CD4-positive, alpha-beta T cell treated with Interleukin-1 beta for 1 hour (primary cell): Measurements from ENCODE around the gene DNAJC16.
"Not testable (repeated sequence)": the region's sequence is repeated elsewhere in the genome, so short reads cannot be mapped to it uniquely, and the experiment has no call there.

Experiments used
- DNase-seq, 2 donors: peaks; one replicate each; pipeline ENCODE4 v3.0.0-alpha.2; 2020 to 2022

Gene DNAJC16

GRCh38 chr1:15526490-15527339, at the start of gene DNAJC16:
Gene DNAJC16, plus strand, starts transcription at chr1:15526848. Its CDS starts 2,258 bp downstream, at chr1:15529106.
- peak; percentile 99 for DNase-seq

GRCh38 chr1:15476927-15477326, 49.7 kb upstream of the DNAJC16 start:
- no peak for DNase-seq

DNA sequence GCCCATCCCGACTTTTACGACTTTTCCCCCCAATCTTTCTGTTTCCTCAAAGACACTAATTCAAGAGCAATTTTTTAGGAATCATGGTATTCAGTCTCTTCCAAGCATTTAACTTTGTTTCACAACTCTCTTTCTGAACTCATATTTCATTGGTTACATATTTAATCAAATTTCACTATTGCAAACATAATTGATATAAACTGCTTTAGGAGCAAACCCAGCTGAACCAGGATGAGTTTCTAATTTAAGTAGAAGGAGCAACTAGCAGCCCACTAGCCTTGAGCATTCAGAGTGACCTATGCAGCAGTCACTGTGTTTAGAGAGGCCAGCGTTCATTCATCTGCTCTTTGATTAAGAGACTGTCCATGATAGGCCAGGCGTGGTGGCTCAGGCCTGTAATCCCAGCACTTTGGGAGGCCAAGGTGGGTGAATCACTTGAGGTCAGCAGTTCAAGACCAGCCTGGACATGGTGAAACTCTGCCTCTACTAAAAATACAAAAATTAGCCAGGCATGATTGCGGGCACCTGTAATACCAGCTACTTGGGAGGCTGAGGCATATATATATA, 48.9 kb upstream of the DNAJC16 start:
- DNase-seq = no peak

GRCh38 chr1:15479654-15480347, 46.8 kb upstream of the DNAJC16 start:
- DNase-seq = no peak

DNA sequence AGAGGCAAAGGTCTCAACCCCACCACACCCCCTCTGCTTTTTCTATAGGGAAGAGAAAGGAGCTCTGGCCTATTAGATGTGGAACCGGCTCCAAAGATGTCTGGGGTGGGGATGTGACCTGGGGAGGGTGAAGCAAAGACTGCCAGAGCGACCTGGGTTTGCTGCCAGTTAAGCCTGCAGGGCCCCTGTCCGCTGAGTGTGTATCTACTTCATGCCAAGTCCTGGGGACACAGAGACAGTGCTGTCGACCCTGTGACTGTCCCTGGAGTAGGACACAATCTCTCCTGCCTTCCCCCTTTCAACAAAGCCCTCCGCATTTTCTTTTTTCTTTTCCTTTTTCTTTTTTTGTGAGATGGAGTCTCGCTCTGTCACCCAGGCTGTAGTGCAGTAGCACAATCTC, 44.2 kb upstream of the DNAJC16 start:
- DNase-seq = not testable (repeated sequence)

GRCh38 chr1:15482983-15483543, 43.6 kb upstream of the DNAJC16 start:
- DNase-seq = not testable (repeated sequence)

DNA sequence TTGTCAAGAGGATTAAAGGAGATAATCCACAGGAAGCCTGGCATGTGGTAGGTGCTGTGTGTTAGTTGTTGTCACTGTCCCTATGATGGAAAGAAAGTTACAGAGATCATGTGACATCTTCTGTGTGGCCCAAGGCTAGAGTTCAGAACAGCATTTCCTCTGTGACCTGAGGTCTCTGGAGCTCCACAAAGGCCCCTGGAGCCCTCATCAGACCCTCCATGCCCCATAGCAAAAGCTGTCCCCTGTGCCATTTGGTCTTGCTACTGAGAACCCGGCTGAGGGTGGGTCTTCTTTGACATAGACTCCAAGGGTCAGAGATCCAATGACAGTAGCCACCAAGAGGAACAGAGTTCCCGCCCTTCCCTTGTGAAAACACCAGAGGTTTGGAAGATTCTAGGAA, 42.7 kb upstream of the DNAJC16 start:
- DNase-seq = no peak

- DNase-seq = not testable (repeated sequence)
Observed at GRCh38 chr1:15484443-15484842, 42.2 kb upstream of the DNAJC16 start.

DNA sequence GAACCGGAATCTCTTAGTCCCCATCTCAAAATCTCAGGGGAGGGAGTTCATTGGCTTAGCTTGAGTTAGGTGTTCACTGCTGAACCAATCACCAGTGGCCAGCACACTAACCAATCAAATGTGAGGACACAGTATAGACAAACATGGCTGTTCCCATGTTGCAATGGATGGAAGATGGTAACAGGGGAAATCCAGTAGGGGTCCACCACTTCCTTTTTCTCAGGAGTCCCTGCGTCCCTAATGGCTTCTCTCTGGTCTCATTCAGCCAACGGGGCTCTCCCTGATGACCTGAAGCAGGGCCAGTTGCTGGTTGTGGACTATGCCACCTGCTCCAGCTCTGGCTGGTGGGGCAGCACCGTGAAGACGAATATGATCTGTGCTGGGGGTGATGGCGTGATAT, 41.0 kb upstream of the DNAJC16 start:
- DNase-seq = no peak

DNA sequence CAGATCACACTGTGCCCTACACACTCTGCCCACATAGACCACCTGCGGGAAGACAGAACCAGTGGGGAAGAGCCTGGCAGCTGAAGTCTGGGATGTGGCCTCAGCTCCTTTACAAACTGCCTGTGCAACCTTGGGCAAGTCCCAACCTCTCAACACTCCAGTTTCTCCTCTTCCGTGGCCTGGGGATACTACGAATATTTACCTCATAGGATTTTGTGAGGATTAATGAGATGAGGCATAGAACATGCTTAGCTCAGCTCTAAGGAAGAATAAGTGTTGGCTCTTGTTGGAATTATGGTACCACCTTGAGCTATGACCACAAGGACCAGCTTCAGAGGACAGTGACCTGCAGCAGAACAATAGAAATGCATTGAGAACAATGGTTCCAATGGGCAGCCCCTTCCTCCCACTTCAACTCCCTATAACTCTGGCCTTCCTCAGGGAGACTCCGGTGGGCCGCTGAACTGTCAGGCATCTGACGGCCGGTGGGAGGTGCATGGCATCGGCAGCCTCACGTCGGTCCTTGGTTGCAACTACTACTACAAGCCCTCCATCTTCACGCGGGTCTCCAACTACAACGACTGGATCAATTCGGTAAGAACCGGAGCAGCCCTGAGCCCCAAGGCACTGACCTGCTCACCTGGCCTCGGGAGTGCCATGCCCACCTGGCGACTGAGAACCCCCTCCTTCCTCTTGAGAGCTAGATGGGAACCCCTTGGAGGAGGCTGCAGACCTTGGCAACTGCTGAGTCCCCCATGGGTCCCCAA, 39.6 kb upstream of the DNAJC16 start:
- DNase-seq = not testable (repeated sequence)

GRCh38 chr1:15488371-15488770, 38.3 kb upstream of the DNAJC16 start:
- DNase-seq = no peak

- DNase-seq = no peak
Observed at GRCh38 chr1:15489052-15489736, 37.5 kb upstream of the DNAJC16 start.

GRCh38 chr1:15491010-15491409, 35.6 kb upstream of the DNAJC16 start:
- DNase-seq = not testable (repeated sequence)

GRCh38 chr1:15492596-15492995, 34.1 kb upstream of the DNAJC16 start:
- DNase-seq = no peak

- no peak for DNase-seq
Observed at GRCh38 chr1:15493869-15494390, 32.7 kb upstream of the DNAJC16 start.

GRCh38 chr1:15500184-15501178, 26.2 kb upstream of the DNAJC16 start:
- DNase-seq = no peak

GRCh38 chr1:15501208-15502032, 25.2 kb upstream of the DNAJC16 start:
- peak; percentile 39 to 49 for DNase-seq

GRCh38 chr1:15504436-15504835, 22.2 kb upstream of the DNAJC16 start:
- no peak for DNase-seq

GRCh38 chr1:15506831-15507230, 19.8 kb upstream of the DNAJC16 start:
- no peak for DNase-seq

- DNase-seq = no peak
Observed at GRCh38 chr1:15507278-15507677, 19.4 kb upstream of the DNAJC16 start.
